GM21825 (cell line): ENCODE data around the gene TRPM5.

Experiments used
- ATAC-seq: cut with Tn5 transposase; IDR thresholded peaks from one replicate; pipeline ENCODE4 v1.9.1; 2021; ENCODE audit warnings: mild to moderate bottlenecking, moderate library complexity; ENCODE audit not compliant: unreplicated experiment

The TRPM5 gene

GRCh38 chr11:2421996-2422395, 22.3 kb downstream of the TRPM5 start:
- no peak for ATAC-seq

DNA sequence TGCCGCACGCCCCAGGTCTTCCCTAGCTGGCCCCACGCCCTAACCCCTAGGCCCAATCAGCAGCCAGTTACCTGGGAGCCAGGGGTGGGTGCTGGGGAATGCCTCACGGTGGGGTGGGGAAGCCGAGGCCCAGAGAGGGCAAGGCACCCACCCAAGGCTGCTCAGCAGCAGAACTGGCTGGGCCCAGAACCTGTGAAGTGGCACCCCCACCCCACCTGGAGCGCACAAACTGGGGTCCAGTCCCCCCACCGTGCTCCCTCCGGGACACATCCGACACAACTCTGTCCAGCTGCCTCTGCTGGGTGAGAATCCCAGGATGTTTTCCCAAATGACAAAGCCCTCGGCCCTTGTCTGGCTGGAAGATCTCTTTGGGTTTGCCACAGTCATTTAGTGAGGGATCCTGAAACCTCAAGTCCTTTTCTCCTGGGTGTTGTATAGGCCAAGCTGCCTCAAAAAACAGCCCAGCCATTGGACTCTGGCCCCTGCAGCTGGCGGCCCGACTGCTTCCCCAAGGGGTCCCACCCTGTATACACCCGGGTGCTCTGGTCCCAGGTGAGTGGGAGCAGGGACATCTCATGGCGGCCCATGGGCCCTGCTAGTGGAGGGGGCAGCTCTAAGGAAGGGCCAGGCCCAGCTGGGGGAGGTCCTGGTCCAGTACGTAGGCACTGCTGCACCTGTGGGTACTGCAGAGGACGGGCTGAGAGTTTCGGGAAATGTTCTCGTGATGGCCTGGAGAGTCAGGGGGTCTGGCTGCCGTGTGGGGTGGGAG, 22.9 kb downstream of the TRPM5 start:
- no peak for ATAC-seq

DNA sequence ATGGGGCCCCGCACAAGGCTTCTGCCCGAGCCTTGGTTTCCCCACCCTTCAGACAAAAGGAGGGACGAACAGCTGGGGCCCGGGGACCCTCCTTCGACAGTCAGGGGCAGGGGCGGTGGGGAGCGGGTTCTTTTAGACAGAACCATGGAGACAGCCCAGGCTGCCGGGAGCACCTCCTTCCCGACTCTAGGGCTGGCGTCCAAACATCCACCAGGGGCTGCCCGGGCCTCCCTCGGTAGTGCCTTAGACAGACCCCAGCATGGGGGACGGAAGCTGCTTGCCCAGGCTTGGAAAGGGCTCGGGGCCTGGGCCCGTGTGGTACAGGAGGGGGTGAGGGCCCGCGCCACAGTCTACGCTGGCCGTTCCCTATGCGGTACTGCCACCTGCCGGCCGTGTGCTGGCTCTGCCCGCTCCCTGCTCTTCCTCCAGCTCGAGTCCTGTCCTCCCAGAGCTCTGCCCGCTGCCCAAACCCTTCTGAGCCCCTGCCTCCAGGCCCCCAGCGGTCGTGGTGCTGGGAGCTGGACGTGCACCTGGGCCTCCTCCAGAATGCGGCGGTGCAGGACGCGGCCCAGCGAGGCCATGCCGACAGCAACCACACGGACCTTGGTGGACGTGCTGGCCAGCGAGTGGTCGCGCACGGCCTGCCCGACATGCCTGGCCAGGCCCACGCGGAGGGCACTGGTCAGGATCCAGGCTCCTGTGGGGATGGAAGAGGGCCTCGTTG, 23.6 kb downstream of the TRPM5 start:
- ATAC-seq, result peak; percentile 77

GRCh38 chr11:2419638-2420501, 24.4 kb downstream of the TRPM5 start:
- ATAC-seq, result no peak

- ATAC-seq, result no peak
These were observed 25.5 kb downstream of the TRPM5 start for GRCh38 chr11:2418693-2419360.

DNA sequence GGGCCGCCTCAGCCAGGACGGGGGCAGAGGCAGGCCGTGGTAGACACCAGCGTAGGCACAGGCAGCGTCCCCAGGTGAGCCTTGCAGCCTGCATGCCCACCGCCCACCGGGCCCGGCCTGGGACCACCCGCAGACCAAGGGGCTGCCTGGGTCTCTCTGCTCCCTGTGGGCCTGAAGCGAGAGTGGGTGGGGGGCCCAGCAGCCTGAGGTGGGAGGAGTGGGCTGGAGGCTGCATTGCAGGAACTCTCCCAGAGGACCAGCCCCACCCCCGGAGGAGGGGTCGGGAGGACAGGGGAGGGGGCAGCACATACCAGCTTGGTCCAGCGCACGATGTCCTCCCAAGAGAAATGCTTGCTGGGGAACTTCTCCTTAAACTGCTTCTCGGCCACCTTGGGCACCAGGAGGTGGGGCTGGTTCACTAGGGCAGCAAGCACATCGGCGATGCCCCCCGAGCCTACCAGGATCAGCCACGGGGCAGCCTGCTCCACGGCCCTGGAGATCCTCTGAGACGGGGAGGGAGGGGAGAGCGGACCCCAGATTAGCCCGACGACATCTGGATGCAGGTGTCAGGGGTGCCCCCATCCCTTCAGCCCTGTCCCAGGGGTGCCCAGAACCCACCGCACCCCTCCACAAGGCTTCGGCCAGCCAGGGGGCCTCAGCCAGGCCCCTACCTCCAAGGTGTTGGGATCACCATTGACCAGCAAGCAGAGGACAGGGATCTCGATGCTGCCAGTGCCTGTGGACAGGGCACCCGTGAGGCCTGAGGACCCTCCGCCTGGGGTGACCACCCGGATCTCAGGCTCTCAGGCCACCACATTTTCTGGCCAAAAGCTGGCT, 26.2 kb downstream of the TRPM5 start:
- no peak for ATAC-seq

DNA sequence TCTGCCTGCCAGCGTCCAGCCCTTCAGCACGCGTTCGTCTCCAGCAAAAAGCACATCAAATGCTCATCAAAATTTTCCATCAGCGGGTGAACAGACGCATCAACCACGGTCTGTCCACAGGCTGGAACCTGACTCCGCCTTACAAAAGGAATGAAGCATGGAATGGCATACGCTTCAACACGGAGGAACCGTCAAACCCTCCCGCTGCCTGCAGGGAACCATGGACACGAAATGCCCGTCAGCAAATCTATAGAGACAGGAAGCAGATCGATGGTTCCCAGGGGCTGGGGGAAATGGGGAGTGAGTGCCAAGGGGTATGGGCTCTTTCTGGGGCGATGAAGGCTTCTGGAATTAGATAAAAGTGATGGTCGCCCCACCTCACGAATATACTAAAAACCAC, 27.5 kb downstream of the TRPM5 start:
- ATAC-seq, result no peak

DNA sequence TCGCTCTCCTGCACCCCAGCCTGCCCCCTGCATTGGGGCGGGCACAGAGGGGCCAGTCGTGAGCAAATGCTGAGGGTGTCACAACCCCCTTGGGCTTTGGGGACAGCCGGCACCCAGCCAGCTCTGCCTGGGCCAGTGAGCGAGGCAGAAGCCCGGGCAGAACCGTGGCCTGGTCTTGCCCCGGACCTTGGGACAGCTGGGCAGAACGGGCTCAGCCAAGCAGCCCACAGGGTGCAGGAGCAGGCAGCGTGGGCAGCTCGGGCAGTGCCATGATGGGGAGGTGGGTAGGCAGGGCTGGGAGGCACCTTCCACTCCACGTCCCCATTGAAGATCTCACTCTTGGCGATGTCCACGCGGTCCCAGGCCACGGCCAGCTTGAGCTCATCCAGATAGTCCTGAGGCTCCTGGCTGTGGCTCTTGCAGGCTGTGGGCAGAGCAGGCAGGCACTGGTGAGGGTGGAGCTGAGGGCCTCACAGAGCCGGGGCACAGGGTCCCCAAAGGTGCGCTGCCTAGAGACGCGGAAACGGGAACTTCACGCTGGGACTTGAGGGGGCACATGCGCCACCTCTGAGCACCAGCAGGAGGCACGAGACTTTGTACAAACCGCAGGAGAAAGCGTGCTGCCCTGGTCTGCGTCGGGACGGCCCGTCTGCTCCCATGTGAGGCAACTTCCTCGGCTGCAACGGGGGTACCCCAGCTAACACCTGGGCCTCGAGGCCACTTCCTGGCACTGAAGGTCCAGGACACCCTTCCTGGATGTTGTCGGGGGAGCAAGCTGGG, 28.5 kb downstream of the TRPM5 start:
- ATAC-seq, result no peak

DNA sequence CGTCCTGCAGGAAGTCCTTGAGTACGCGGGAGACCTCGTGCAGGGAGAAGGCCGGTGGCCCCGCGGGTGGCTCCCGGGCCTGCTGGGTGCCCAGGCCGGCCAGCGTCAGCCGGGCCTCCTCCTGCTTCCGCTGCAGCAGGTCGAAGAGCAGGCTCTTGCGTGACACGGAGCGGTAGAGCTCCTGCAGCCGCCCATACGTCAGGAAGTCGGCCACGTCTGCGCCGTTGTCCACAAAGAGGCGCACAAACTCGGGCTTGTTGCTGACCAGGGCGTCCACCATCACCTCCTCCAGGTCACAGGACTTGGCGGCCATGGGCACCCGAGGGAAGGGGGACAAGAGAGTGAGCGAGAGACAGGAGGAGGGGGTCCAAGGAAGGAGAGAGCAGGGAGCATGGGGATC, 29.1 kb downstream of the TRPM5 start:
- no peak for ATAC-seq

GRCh38 chr11:2414616-2415015, 29.7 kb downstream of the TRPM5 start:
- no peak for ATAC-seq

DNA sequence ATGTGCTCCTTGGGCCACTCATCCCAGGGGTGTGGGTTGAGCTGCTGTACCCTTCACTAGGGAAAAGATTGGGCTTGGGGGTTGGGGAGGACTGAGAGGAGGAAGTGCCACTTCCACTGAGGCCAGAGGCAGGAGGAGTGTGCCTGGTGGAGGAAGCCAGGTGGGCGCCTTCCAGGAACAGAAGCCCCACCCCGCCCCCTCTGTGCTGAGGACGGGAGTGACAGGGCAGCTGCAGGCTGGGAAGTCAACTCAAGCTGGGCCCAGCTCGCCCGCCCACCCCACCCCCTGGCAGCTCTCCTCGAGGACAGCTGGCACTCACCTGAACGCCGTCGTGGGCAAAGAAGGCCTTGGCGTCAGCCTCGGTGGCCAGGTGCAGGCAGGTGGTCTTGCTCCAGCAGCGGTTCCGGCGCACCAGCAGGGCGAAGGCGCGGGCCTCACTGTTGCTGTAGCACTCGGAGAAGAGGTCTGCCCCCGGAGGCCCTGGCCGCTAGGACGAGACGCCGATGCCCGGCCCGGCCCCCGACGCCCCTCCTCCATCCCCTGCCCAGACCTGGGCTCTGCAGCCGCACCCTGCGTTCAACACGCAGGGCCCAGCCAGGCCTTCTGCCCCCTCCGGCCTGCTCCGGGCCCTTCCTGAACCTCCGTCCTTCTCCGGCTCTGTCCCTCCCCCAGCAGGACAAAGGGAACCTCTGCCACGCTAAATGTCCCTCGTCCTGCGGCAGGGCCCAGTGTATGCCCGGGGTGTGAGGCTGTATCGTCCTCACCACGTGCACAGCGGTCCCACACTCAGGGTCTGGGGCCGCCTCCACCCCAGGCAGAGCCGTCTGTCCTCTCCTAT, 30.4 kb downstream of the TRPM5 start:
- no peak for ATAC-seq

DNA sequence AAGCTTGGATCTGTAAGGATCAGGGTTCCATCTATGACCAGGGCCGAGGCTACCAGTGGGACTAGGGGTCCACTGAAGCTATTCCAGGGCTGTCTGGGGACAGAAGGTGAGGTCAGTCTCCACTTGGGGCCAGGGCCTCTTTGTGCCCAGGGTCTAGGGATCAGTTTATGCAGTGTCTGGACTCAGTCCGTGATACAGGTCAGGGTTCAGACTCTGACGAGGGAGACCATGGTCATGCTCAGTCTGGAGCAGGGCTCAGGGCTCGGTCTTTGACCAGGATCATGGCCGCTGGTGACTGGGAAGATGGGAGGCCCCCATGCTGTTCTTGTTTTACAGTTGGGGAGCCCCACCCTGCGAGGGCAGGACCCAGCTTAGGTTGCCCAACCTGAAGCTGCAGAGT, 32.0 kb downstream of the TRPM5 start:
- ATAC-seq, result no peak

GRCh38 chr11:2411446-2412305, 32.6 kb downstream of the TRPM5 start:
- no peak for ATAC-seq

DNA sequence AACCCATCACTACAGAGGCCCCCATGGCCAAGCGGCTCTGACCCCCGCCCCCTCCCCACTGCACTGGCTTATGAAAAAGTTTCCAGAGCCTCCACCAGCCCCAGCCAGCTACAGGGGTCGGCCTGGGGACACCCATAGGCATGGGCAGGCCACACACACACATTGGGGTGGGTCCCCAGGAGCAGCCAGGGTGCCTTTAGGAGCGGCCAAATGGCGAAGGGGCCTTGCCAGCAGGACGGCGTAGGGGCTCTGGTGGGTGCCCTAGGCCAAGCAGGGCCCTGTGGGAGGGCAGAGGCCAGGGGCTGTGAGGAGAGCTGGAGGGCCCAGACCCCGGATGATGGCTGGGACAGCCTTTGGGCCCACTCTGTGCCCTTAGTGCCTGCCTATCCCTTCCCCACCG, 33.7 kb downstream of the TRPM5 start:
- ATAC-seq, result no peak

DNA sequence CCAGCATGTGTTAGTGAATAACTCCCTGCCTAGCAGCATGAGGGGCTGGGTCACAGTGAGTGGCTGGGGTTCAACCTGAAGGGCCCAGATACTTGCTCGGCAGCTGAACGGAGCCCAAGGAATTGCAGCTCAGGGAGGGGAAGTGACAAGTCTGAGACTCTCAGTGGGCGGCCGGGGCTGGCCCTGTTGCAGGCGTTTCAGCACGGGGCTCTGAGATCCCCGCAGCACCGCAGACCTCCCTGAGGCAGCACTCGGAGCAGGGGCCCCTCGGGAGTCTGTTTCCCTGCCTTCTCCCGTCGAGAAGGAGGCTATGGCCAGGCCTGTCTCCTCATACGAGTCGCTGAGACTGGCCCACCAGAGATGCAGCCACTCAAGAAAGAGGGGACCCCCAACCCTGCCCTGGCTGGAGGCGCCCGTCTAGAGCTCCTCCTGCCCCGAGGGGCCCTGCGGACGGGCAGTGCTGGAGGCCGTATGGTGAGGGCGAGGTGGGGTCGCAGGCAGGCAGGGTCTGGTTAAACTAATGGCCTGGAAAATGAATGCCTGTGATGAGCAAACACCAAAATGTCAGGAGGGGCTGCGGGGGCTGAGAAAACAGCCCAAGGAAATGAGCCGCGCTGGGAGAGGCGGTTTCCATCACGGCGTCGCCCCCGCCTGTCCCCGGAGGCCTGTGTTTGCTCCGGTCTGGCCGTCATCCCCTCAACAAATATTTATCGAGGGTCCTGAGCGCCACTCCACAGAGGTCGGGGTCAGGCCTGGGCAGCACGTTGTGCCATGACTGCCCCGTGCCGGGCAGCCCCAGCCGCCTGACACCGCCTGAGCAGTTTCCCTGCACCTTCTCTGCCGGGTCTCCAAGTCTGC, 34.5 kb downstream of the TRPM5 start:
- ATAC-seq, result no peak

GRCh38 chr11:2409126-2409525, 35.2 kb downstream of the TRPM5 start:
- ATAC-seq, result no peak

- no peak for ATAC-seq
These were observed 35.6 kb downstream of the TRPM5 start for GRCh38 chr11:2408671-2409070.
